Activated effector memory CD4-positive, alpha-beta T cell treated with anti-CD3 and anti-CD28 coated beads, Interleukin-2, amount 50 U/mL, for 16 hours (primary cell): ENCODE results near the gene LRRC10B.

ENCODE experiments used
- DNase-seq: peaks from one replicate; pipeline ENCODE4 v3.0.0-alpha.2; 2020

LRRC10B gene

GRCh38 chr11:61533039-61533375 is 24.5 kb downstream of the LRRC10B start:
- no peak for DNase-seq

- no peak for DNase-seq
These were observed 24.9 kb downstream of the LRRC10B start for GRCh38 chr11:61533401-61533800.

- DNase-seq, result no peak
These were observed 25.7 kb downstream of the LRRC10B start for GRCh38 chr11:61534025-61534932.

- DNase-seq, result no peak
These were observed 26.6 kb downstream of the LRRC10B start for GRCh38 chr11:61534933-61535839.

GRCh38 chr11:61535998-61536675 is 27.6 kb downstream of the LRRC10B start:
- DNase-seq, result no peak

GRCh38 chr11:61536676-61537270 is 28.2 kb downstream of the LRRC10B start:
- no peak for DNase-seq

- no peak for DNase-seq
These were observed 28.8 kb downstream of the LRRC10B start for GRCh38 chr11:61537326-61537725.

GRCh38 chr11:61538636-61538961 is 30.1 kb downstream of the LRRC10B start:
- no peak for DNase-seq

- no peak for DNase-seq
These were observed 30.5 kb downstream of the LRRC10B start for GRCh38 chr11:61539006-61539405.

GRCh38 chr11:61539831-61540357 is 31.3 kb downstream of the LRRC10B start:
- DNase-seq, result no peak

- no peak for DNase-seq
These were observed 32.0 kb downstream of the LRRC10B start for GRCh38 chr11:61540528-61540927.

- DNase-seq, result no peak
These were observed 33.0 kb downstream of the LRRC10B start for GRCh38 chr11:61541598-61541997.

GRCh38 chr11:61542024-61542461 is 33.5 kb downstream of the LRRC10B start:
- DNase-seq, result no peak

- DNase-seq, result no peak
These were observed 34.2 kb downstream of the LRRC10B start for GRCh38 chr11:61542705-61543104.

GRCh38 chr11:61543606-61544306 is 35.2 kb downstream of the LRRC10B start:
- no peak for DNase-seq

- no peak for DNase-seq
These were observed 35.9 kb downstream of the LRRC10B start for GRCh38 chr11:61544466-61544865.

GRCh38 chr11:61545341-61545740 is 36.8 kb downstream of the LRRC10B start:
- DNase-seq, result no peak

GRCh38 chr11:61545921-61546320 is 37.4 kb downstream of the LRRC10B start:
- DNase-seq, result no peak

- no peak for DNase-seq
These were observed 38.1 kb downstream of the LRRC10B start for GRCh38 chr11:61546663-61547062.

GRCh38 chr11:61547246-61547645 is 38.7 kb downstream of the LRRC10B start:
- DNase-seq, result no peak

GRCh38 chr11:61549177-61549576 is 40.6 kb downstream of the LRRC10B start:
- DNase-seq, result no peak
